Ascending aorta (tissue), 2 donors: Measurements from ENCODE around the gene NT5C2. TPM values are rescaled to one million over a fixed set of nuclear protein-coding genes. Genes with fewer than 3 reads are reported as not detected.
"Not testable (repeated sequence)": the region's sequence is repeated elsewhere in the genome, so short reads cannot be mapped to it uniquely, and the experiment has no call there.

Experiments used
- DNase-seq, 2 donors: peaks; one replicate each; pipeline ENCODE4 v3.0.0-alpha.2; 2019; ENCODE audit warnings: low spot score in 2 of 2
- H3K27ac ChIP-seq, 2 donors: fragments of 200-600 bp; sonication (generic); one replicate each; pipeline ENCODE4 v1.5.1; 2016 to 2017; ENCODE audit warnings: mild to moderate bottlenecking in 1 of 2
- H3K27me3 ChIP-seq: fragments of 200-600 bp; sonication (generic); one replicate; pipeline ENCODE4 v1.5.1; 2017
- H3K36me3 ChIP-seq, 2 donors: fragments of 200-600 bp; sonication (generic); one replicate each; pipeline ENCODE4 v1.5.1; 2016
- H3K4me1 ChIP-seq, 2 donors: fragments of 200-600 bp; sonication (generic); one replicate each; pipeline ENCODE4 v1.5.1; 2016 to 2017; ENCODE audit warnings: mild to moderate bottlenecking in 1 of 2
- H3K4me3 ChIP-seq, 2 donors: fragments of 200-600 bp; sonication (generic); one replicate each; pipeline ENCODE4 v1.5.1; 2016 to 2017; ENCODE audit warnings: mild to moderate bottlenecking in 1 of 2
- H3K9me3 ChIP-seq, 2 donors: fragments of 200-600 bp; sonication (generic); one replicate each; pipeline ENCODE4 v1.5.1; 2016
- intact Hi-C: fragments of 100-400 bp; cut with DNase I; formaldehyde crosslinking; loops from one replicate; pipeline ENCODE4 v1.15.1; 2023
- total RNA-seq: library from RNA; depleted of rRNA; stranded (reverse); fragments of >200 nt; gene quantifications from one replicate; pipeline ENCODE4 v1.1.0, GENCODE V29; 2016
- TF ChIP-seq, protein P1 (sequence below), 3 experiments: fragments of 200-600 bp in 2 of 3; fragments of 450-650 bp in 1 of 3; sonication (generic) in 2 of 3; IDR thresholded peaks; one replicate each; pipeline ENCODE4 v1.5.1; 2016 to 2019; ENCODE audit warnings: antibody characterized with exemption in 3 of 3, mild to moderate bottlenecking in 1 of 3, moderate library complexity in 1 of 3

NT5C2 gene
- total RNA-seq, 1 donor from 2014 or later: 25.9 TPM

DNA sequence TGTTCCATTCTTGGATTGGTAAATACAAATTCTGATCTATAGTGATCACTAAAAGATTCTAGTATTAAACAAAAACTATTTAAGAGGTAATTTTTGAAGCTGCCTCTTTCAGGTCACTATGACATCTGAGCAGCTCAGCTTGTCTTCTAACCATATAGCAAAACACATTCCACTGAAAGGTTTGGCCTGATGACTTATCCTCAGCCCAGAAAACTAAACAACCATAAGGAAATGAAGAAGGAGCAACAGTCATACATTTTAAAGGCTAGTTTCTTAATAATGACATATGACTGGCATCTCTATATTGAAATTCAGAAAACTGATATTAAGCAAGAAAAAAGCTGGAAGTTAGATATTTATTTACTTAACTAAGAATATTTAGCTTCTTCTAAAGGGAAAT is 24.6 kb downstream of the NT5C2 start:
- Histone ChIP-seq H3K27ac (no peak overlapping the region), H3K27me3 (no peaks in the 10 kb centered on the region), H3K4me3 (no peak overlapping the region), H3K9me3 (peaks cover 0 to 5% of the 10 kb centered on the region in 2 donors), H3K4me1 (no peaks in the 10 kb centered on the region), H3K36me3 (peaks cover 38 to 75% of the 10 kb centered on the region in 2 donors)
- TF ChIP-seq, protein P1, sequence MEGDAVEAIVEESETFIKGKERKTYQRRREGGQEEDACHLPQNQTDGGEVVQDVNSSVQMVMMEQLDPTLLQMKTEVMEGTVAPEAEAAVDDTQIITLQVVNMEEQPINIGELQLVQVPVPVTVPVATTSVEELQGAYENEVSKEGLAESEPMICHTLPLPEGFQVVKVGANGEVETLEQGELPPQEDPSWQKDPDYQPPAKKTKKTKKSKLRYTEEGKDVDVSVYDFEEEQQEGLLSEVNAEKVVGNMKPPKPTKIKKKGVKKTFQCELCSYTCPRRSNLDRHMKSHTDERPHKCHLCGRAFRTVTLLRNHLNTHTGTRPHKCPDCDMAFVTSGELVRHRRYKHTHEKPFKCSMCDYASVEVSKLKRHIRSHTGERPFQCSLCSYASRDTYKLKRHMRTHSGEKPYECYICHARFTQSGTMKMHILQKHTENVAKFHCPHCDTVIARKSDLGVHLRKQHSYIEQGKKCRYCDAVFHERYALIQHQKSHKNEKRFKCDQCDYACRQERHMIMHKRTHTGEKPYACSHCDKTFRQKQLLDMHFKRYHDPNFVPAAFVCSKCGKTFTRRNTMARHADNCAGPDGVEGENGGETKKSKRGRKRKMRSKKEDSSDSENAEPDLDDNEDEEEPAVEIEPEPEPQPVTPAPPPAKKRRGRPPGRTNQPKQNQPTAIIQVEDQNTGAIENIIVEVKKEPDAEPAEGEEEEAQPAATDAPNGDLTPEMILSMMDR (IDR thresholded peaks at IDR 0.05): no peak
- DNase-seq: no peak
- intact Hi-C loops: no loop called here

DNA sequence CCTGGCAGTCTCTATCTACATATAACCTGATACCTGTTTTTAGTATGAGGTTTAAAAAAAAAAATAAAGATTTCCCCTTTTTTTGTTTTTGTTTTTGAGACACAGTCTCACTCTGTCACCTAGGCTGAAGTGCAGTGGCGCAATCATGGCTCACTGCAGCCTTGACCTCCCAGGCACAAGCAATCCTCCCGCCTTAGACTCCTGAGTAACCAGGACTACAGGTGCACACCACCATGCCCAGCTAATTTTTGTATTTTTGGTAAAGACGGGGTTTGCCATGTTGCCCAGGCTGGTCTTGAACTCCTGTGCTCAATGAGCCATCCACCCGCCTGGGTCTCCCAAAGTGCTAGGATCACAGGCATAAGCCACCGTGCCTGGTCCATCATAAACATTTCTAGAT is 25.5 kb downstream of the NT5C2 start:
- H3K36me3 ChIP-seq: peaks cover 31 to 71% of the 10 kb centered on the region in 2 donors
- intact Hi-C loops: not testable (repeated sequence)

DNA sequence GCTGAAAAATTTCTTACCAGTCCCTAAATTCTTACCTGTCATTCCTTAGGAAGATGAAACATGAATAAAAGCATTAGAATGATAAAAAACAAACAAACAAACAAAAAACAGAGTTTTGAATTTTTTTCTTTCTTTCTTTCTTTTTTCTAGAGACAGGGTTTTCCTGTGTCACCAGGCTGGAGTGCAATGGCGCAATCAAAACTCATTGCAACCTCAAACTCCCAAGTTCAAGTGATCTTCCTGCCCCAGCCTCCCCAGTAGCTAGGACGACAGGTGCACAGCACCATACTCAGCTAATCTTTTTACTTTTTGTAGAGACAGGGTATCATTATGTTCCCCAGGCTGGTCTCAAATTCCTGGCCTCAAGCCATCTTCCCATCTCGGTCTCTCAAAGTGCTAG is 26.5 kb downstream of the NT5C2 start:
- Histone ChIP-seq H3K9me3 (peaks cover 0 to 12% of the 10 kb centered on the region in 2 donors), H3K4me3 (no peak overlapping the region), H3K36me3 (peaks cover 20 to 69% of the 10 kb centered on the region in 2 donors), H3K4me1 (no peaks in the 10 kb centered on the region), H3K27me3 (no peaks in the 10 kb centered on the region), H3K27ac (no peak overlapping the region)
- TF ChIP-seq, protein P1 (IDR thresholded peaks at IDR 0.05): no peak
- intact Hi-C loops: no loop called here
- no peak for DNase-seq

More for the DNA sequence above, 25.5 kb downstream of the NT5C2 start:
- DNase-seq, H3K4me3 ChIP-seq, H3K4me1 ChIP-seq, H3K27me3 ChIP-seq, H3K27ac ChIP-seq: not testable (repeated sequence)
- H3K9me3 ChIP-seq: peaks cover 0 to 12% of the 10 kb centered on the region in 2 donors

DNA sequence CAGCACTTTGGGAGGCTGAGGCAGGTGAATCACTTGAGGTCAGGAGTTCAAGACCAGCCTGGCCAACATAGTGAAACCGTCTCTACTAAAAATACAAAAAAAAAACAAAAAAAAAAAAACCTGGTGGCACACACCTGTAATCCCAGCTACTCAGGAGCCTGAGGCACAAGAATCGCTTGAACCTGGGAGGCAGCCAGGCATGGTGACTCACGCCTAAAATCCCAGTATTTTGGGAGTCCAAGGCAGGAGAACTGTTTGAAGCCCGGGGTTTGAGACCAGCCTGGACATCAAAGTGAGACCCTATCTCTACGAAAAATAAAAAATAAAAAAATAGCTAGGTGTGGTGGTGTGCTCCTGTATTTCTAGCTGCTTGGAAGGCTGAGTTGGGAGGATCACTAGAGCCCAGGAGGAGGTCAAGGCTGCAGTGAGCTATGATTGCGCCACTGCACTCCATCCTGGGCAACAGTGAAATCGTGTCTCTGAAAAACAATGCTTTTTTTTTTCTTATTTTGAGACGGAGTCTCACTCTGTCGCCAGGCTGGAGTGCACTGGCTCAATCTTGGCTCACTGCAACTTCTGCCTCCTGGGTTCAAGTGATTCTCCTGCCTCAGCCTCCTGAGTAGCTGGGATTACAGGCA is 29.2 kb downstream of the NT5C2 start:
- H3K4me1 ChIP-seq, H3K27me3 ChIP-seq, H3K4me3 ChIP-seq, H3K27ac ChIP-seq, DNase-seq, intact Hi-C loops: not testable (repeated sequence)
- peaks cover 0 to 12% of the 10 kb centered on the region in 2 donors for H3K9me3 ChIP-seq
- peaks cover 9 to 62% of the 10 kb centered on the region in 2 donors for H3K36me3 ChIP-seq

DNA sequence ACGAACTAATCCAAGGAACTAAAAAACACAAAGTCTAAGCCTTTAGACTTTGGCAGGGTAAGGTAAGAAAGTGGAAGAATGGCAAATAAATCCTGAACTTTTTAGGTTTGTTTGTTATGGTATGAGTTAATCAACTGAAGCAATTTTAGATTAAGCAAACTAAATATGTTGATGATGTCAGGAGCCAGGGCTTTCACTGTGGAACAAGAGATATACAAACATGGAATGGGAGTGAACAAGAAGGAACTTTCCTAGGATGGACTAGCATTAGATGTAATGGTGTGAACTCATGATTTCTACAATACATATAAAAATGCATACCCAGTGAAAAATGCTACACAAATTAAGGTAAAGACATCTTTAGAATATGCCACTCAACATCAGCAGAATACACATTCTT is 35.8 kb downstream of the NT5C2 start:
- H3K36me3 ChIP-seq: peaks cover 3 to 20% of the 10 kb centered on the region in 2 donors
- H3K27ac ChIP-seq: peak overlapping the region in 1 of 2 donors; percentile 85
- no peaks in the 10 kb centered on the region for H3K27me3 ChIP-seq
- intact Hi-C loops: loop anchor here (5.0 kb wide), 1 partner anchor 35 kb away; the partner anchor contains the start of gene NT5C2
- DNase-seq: no peak
- TF ChIP-seq, protein P1 (IDR thresholded peaks at IDR 0.05): no peak
- H3K4me1 ChIP-seq: peaks cover 0 to 31% of the 10 kb centered on the region in 2 donors
- no peak overlapping the region for H3K4me3 ChIP-seq
- no peaks in the 10 kb centered on the region for H3K9me3 ChIP-seq

DNA sequence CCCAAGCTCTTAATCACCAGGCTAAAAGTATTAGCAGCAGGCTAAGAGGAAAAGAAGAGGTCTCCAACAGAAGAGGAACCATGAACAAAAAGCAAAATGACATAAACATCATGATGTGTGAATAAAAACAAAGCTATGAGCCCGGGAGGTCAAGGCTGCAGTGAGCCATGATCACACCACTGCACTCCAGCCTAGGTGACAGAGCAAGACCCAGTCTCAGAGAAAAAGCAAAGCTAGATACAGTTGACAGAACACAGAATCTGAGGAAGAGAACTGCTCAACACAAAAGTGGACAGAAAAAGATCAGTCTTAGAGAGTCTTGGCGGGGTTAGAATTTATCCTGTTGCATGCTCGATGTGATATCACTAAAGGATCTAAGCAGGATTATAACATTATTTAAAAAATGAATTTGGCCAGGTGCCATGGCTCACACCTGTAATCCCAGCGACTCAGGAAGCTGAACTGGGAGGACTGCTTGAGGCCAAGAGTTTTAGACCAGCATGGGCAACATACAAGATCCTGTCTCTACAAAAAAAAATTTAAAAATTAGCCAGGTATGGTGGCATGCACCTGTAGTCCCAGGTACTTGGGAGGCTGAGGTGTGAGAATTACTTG is 37.5 kb downstream of the NT5C2 start:
- peak overlapping the region; percentile 71 to 85 for H3K27ac ChIP-seq
- no peaks in the 10 kb centered on the region for H3K27me3 ChIP-seq
- H3K4me3 ChIP-seq: no peak overlapping the region
- no peaks in the 10 kb centered on the region for H3K9me3 ChIP-seq
- TF ChIP-seq, protein P1 (IDR thresholded peaks at IDR 0.05): no peak
- DNase-seq: no peak
- peaks cover 0 to 6% of the 10 kb centered on the region in 2 donors for H3K36me3 ChIP-seq
- intact Hi-C loops: loop anchor here (5.0 kb wide), 1 partner anchor 37 kb away; the partner anchor contains the start of gene NT5C2
- peaks cover 0 to 35% of the 10 kb centered on the region in 2 donors for H3K4me1 ChIP-seq
